ENCODE data around the gene CNTNAP1. TPM values are rescaled to one million over a fixed set of nuclear protein-coding genes. Genes with fewer than 3 reads are reported as not detected.
"Not testable (repeated sequence)": the region's sequence is repeated elsewhere in the genome, so short reads cannot be mapped to it uniquely, and the experiment has no call there.

Gene CNTNAP1
- total RNA-seq, 1 donor: 32.0 TPM

GRCh38 chr17:42651392-42651791, 30.9 kb upstream of the CNTNAP1 start:
- no peak for TF ChIP-seq CTCF (IDR thresholded peaks at IDR 0.05; ENCODE audit: insufficient read depth, low read length)
- no peak for DNase-seq (ENCODE audit: low read depth)
- H3K4me3 ChIP-seq (ENCODE audit: low read depth, low read length): no peak overlapping the region

GRCh38 chr17:42653179-42654124, 28.9 kb upstream of the CNTNAP1 start:
- peak overlapping the region; percentile 48 for H3K4me3 ChIP-seq (ENCODE audit: low read depth, low read length)
- no peak for TF ChIP-seq CTCF (IDR thresholded peaks at IDR 0.05; ENCODE audit: insufficient read depth, low read length)
- peak; percentile 88 for DNase-seq (ENCODE audit: low read depth)

DNA sequence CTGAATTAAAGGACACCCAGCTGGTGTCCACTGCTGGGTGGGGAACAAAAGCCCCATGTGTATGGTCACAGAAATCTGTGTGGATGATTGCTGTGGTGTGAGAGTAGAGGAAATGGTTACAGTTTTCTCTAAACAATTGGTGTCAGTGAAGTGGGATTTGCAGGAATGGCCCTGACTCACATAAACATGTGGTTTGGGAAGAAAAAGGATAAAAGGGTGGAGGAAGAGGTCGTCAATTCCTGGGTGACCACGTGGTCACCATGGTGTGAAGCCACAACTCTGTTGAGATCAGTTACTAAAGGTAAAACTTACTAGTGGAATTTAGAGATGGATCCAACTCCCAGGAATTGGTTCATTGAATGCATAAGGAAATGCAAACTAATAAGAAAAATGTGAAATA, 26.8 kb upstream of the CNTNAP1 start:
- DNase-seq (ENCODE audit: low read depth): peak; percentile 62
- TF ChIP-seq CTCF (IDR thresholded peaks at IDR 0.05; ENCODE audit: insufficient read depth, low read length): no peak
- no peak overlapping the region for H3K4me3 ChIP-seq (ENCODE audit: low read depth, low read length)

DNA sequence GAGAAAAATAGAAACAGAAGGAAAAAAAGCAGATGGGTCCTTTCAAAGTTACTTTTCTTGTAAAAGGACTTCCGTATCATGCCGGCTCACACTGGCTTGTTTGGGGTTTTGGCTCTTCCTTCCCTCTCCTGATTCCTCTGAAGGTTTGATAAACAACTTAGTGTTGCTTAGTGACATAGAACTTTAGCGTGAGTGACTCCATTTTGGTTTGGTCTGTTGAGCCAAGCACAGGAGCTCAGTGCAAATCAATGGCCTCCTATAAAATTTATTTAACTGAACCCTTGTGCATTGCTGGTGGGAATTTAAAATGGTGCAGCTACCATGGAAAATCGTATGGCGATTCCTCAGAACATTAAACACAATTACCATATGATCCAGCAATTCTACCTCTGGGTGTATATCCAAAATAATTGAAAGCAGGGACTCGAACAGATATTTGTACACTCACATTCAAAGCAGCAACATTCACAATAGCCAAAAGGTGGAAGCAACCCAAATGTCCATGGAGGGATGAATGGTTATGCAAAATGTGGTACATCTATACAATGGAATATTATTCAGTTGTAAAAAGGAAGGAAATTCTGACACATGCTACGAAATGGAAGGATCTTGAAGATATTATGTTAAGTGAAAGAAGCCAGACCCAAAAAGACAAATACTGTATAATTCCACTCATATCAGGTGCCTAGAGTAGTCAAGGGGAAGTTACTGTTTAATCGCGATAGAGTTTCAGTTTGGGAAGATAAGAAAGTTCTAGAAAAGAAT, 24.3 kb upstream of the CNTNAP1 start:
- DNase-seq (ENCODE audit: low read depth): no peak
- TF ChIP-seq CTCF (IDR thresholded peaks at IDR 0.05; ENCODE audit: insufficient read depth, low read length): no peak
- H3K4me3 ChIP-seq (ENCODE audit: low read depth, low read length): no peak overlapping the region

DNA sequence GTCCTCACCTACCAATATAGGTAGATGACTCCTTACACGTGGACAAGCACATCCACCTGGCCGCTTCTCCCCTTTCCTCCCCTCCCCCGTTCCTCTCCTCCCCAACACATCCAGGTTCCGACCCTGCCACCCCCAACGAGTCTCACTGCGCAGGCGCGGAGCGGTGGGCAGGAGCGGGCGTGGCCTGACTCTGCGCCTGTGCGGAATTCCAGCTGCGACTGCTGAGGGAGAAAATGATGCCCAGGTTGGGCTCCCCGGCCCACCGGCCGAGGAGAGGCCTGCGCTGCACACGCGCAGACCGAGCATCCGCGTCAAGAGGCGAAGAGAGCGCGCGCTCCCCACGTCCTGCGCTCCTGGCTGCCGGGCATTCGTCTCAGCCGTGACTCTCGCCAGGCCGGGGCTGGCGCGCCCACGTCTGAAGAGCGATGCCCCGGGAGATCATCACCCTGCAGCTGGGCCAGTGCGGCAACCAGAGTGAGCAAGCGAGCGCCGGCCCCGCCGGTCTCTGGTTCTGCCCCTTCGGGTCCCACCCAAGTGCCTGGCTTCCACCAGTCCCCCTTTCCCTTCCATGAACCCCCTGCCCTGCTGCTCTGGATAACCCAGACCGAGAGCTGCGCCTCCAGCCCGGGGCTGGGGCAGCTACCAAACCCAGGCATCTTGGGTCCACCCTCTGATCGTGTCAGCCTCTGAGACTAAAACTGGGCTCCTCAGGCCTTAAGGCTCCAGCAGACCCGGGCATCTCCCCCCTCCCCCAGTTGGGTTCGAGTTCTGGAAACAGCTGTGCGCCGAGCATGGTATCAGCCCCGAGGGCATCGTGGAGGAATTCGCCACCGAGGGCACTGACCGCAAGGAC, 23.0 kb upstream of the CNTNAP1 start, which contains the start of gene TUBG2:
TUBG2 (plus strand) TSS at position 206 of the 853 bp plus-strand sequence; CDS start at position 426, 220 bp downstream.
- DNase-seq (ENCODE audit: low read depth): peak; percentile 89
- H3K4me3 ChIP-seq (ENCODE audit: low read depth, low read length): peak within 1 kb of the TSS; percentile 77
- TF ChIP-seq CTCF (IDR thresholded peaks at IDR 0.05; ENCODE audit: insufficient read depth, low read length): no peak

DNA sequence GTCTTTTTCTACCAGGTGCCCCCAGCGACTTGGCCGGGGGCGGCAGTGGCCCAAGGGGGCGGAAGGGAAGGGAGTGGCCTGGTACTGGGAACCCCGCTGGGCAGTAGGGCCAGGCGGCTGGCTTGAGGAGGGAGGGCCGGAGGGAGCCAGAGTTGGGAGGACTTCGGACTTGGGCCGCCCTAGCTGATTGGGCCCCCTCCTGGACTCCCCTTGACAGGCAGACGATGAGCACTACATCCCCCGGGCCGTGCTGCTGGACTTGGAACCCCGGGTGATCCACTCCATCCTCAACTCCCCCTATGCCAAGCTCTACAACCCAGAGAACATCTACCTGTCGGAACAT, 22.4 kb upstream of the CNTNAP1 start:
- not testable (repeated sequence) for DNase-seq (ENCODE audit: low read depth)
- peak overlapping the region; percentile 77 for H3K4me3 ChIP-seq (ENCODE audit: low read depth, low read length)
